Measurements from ENCODE around the gene BMP7. TPM values are rescaled to one million over a fixed set of nuclear protein-coding genes. Genes with fewer than 3 reads are reported as not detected.

The BMP7 gene
- total and polyA plus RNA-seq, 12 donors = 0.74 to 6.7 (median 2.2) TPM; not detected in 3

DNA sequence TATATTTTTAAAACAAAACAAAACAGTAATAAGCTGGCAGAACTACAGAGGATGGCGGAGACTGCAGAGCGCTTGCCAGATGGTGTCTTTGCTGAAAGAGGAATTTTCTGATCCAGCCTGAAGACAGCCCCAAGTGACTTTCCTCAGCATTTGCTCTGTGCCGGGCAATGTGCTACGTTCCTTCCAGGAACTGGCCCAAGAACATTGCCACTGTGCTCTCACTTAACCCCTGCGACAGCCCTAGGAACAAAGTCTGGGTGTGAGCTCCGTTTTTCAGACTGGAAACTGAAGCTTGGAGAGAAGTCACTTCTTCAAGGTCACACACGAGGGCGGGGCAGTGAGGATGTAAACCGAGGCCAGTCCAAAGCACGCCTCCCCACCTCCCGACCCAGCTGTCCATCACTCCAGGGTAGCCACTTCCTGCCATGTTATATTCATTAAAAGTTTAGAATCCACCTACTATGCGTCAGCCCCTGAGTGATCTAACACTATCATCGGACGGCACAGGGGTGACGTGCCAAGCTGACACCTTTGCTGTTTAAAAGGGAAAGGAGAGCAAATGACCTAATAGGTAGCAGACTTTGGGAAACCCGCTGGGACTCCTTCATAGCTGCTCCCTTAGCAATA, 22.3 kb upstream of the BMP7 start:
- no peak for TF ChIP-seq POLR2A (IDR thresholded peaks at IDR 0.05)
- TF ChIP-seq, protein P1, sequence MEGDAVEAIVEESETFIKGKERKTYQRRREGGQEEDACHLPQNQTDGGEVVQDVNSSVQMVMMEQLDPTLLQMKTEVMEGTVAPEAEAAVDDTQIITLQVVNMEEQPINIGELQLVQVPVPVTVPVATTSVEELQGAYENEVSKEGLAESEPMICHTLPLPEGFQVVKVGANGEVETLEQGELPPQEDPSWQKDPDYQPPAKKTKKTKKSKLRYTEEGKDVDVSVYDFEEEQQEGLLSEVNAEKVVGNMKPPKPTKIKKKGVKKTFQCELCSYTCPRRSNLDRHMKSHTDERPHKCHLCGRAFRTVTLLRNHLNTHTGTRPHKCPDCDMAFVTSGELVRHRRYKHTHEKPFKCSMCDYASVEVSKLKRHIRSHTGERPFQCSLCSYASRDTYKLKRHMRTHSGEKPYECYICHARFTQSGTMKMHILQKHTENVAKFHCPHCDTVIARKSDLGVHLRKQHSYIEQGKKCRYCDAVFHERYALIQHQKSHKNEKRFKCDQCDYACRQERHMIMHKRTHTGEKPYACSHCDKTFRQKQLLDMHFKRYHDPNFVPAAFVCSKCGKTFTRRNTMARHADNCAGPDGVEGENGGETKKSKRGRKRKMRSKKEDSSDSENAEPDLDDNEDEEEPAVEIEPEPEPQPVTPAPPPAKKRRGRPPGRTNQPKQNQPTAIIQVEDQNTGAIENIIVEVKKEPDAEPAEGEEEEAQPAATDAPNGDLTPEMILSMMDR (IDR thresholded peaks at IDR 0.05) = no peak
- Histone ChIP-seq H3K27ac (no peak overlapping the region), H3K4me3 (no peak overlapping the region), H3K4me1 (replicated peaks in 1 of 2) (no peaks in the 10 kb centered on the region), H3K27me3 (peaks cover 15% of the 10 kb centered on the region), H3K36me3 (replicated peaks in 1 of 2) (no peaks in the 10 kb centered on the region), H3K9me3 (replicated peaks in 1 of 3) (no peaks in the 10 kb centered on the region)
- DNase-seq = peak in 2 of 7 donors; percentile 1 to 15
- intact Hi-C loops (cut with DNase I) = no loop called here
- WGBS, 4 donors = 24 to 33% (median 28%) methylated on average over 11 to 16 of the region's 16 CpGs

DNA sequence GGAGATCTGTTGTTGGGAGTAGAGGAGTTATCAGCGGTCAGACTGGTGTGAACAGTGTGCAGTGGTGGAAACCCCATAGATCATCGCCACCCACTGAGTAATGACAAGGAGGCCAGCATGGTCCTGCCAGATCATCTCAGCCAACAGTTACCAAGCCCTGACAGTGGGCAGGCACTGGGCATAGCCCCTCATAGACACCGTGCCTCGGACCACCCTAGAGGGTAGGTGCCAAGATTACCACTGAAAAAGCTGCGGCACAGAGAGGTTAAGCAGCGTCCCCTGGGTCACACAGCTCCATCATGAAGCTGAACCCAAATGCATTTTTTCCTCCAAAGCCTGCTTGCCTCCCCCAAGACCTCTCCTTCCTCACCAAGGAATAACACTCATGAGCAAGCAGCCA, 21.5 kb upstream of the BMP7 start:
- Histone ChIP-seq H3K4me1 (replicated peaks in 1 of 2) (no peaks in the 10 kb centered on the region), H3K27ac (no peak overlapping the region), H3K27me3 (peaks cover 15% of the 10 kb centered on the region), H3K4me3 (no peak overlapping the region), H3K36me3 (replicated peaks in 1 of 2) (no peaks in the 10 kb centered on the region), H3K9me3 (replicated peaks in 1 of 3) (no peaks in the 10 kb centered on the region)
- no peak for DNase-seq
- TF ChIP-seq, protein P1 (IDR thresholded peaks at IDR 0.05) = no peak
- TF ChIP-seq POLR2A (IDR thresholded peaks at IDR 0.05) = no peak
- intact Hi-C loops (cut with DNase I) = no loop called here
- 56 to 76% (median 60%) methylated on average over 4 to 6 of the region's 6 CpGs for WGBS, 4 donors

DNA sequence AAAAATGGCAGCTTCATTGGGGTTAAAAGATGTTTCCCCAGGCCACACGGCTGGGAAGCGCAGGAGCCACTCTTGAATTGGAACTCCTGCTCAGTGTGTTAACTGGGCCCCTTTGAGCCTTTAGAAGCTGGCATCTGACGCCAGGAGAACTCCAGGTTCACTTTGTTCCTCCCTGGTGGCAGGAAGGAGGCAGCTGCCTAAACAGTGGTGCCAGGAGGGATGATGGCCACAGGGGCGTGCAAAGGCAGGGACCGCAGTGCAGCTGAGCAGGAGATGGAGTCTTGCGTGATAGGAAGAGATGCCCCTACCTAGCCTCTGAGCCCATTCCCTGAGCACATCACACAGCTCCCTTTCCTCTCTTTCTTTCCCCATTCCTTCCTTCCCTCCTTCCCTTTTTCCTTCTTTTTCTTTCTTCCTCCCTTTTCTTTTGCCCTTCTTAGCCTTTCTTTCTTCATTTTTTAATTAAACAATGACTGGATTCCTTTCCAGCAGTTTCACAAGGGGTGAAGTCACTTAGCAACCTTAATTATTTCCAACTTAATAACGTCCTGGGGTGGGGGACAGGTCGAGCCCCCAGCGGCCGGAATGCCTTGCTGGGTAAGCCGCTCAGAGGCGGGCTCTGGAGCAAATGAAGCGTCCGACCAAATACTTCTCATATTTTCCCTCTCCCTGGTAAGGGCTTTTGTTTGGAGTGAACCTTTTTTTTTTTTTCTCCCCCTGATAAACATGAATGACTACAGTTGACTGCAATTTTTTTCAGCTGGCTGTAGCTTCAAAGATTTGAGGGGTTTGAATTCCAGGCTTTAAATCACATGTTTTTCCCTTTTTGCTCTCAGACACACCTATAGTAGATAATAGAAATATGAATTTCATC, 20.8 kb upstream of the BMP7 start:
- WGBS, 4 donors = 52 to 60% (median 54%) methylated on average over 14 of the region's 14 CpGs
- Histone ChIP-seq H3K27ac (no peak overlapping the region), H3K36me3 (replicated peaks in 1 of 2) (no peaks in the 10 kb centered on the region), H3K9me3 (replicated peaks in 1 of 3) (no peaks in the 10 kb centered on the region), H3K4me1 (replicated peaks in 1 of 2) (no peaks in the 10 kb centered on the region), H3K27me3 (peaks cover 14% of the 10 kb centered on the region), H3K4me3 (no peak overlapping the region)
- no peak for DNase-seq
- intact Hi-C loops (cut with DNase I) = no loop called here
- TF ChIP-seq POLR2A (IDR thresholded peaks at IDR 0.05) = no peak
- TF ChIP-seq, protein P1 (IDR thresholded peaks at IDR 0.05) = no peak

DNA sequence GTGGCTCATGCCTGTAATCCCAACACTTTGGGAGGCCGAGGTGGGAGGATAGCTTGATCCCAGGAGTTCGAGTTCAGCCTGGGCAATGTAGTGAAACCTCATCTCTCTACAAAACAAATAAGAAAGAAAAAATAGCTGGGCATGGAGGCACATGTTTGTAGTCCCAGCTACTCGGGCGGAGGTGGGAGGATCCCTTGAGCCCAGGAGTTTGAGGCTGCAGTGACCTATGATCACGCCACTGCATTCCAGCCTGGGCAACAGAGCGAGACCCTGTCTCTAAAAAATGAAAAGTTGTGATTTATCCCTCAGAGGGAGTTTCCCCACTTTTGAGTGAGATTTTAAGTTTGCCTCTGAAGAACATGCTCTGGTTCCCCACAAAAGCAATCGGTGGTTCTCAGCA, 17.4 kb upstream of the BMP7 start:
- WGBS, 4 donors = 66 to 81% (median 76%) methylated on average over 7 of the region's 7 CpGs
- DNase-seq = no peak
- intact Hi-C loops (cut with DNase I) = no loop called here
- Histone ChIP-seq H3K27ac (no peak overlapping the region), H3K4me1 (replicated peaks in 1 of 2) (no peaks in the 10 kb centered on the region), H3K4me3 (no peak overlapping the region), H3K27me3 (no peaks in the 10 kb centered on the region), H3K9me3 (replicated peaks in 1 of 3) (no peaks in the 10 kb centered on the region), H3K36me3 (replicated peaks in 1 of 2) (no peaks in the 10 kb centered on the region)
- TF ChIP-seq, protein P1 (IDR thresholded peaks at IDR 0.05) = no peak
- no peak for TF ChIP-seq POLR2A (IDR thresholded peaks at IDR 0.05)

Data from adrenal gland (tissue), 12 donors.